Left lung (tissue), 14 donors: ENCODE measurements around the gene SUSD1. TPM values are rescaled to one million over a fixed set of nuclear protein-coding genes. Genes with fewer than 3 reads are reported as not detected.

Experiments used
- ATAC-seq: fragments of 200-7000 bp; cut with Tn5 transposase; one replicate; pipeline ENCODE4 v1.9.1; 2020; ENCODE audit warnings: moderate library complexity
- DNase-seq, 4 donors: peaks; one replicate each; pipeline ENCODE4 v3.0.0-alpha.2; 2013 to 2020
- H3K27ac ChIP-seq, 2 donors: fragments of 200-600 bp; sonication (generic) in 1 of 2; one replicate each; pipeline versions ENCODE4 v1.5.0 to v1.8.0; 2020 to 2021
- H3K27me3 ChIP-seq, 2 donors: fragments of 200-600 bp; sonication (generic) in 1 of 2; one replicate each; pipeline versions ENCODE4 v1.5.0 to v1.8.0; 2020 to 2021
- H3K36me3 ChIP-seq, 2 donors: fragments of 200-600 bp; sonication (generic) in 1 of 2; one replicate each; pipeline versions ENCODE4 v1.5.0 to v1.8.0; 2020 to 2021
- H3K4me1 ChIP-seq, 2 donors: fragments of 200-600 bp; one replicate each; pipeline ENCODE4 v1.8.0; 2021
- H3K4me3 ChIP-seq, 2 donors: fragments of 200-600 bp; sonication (generic) in 1 of 2; one replicate each; pipeline versions ENCODE4 v1.5.0 to v1.8.0; 2020 to 2021; ENCODE audit warnings: mild to moderate bottlenecking in 1 of 2
- H3K9me3 ChIP-seq, 2 donors: fragments of 200-600 bp; sonication (generic) in 1 of 2; one replicate each; pipeline versions ENCODE4 v1.5.0 to v1.8.0; 2020 to 2021
- CTCF ChIP-seq, 2 donors: fragments of 200-600 bp; sonication (generic) in 1 of 2; IDR thresholded peaks; one replicate each; pipeline versions ENCODE4 v1.5.0 to v1.8.0; 2021; ENCODE audit warnings: antibody characterized with exemption in 2 of 2
- intact Hi-C, 2 donors: fragments of 100-400 bp; cut with DNase I; formaldehyde crosslinking; loops; one replicate each; pipeline versions ENCODE4 v1.11.2 to v1.14.2; 2022
- long read RNA-seq, 12 donors: library from polyadenylated mRNA in 2 of 12; unstranded in 2 of 12; transcript quantifications; one replicate each; pipeline ENCODE4 v2.0.0 and lab custom pipeline, GENCODE V29; 2019 to 2026
- polyA plus RNA-seq, 6 donors: library from polyadenylated mRNA; unstranded; fragments of 120-200 nt; gene quantifications; one replicate each; pipeline ENCODE4 v1.2.1, GENCODE V29; 2013; ENCODE audit not compliant: insufficient read length in 6 of 6
- total RNA-seq, 2 donors: library from RNA; stranded (reverse); fragmentation: NEBNext Ultra II Directional; extraction: Animal tissue kit (Norgen Biotek cat#: 25700); gene quantifications; one replicate each; pipeline ENCODE4 v1.2.1, GENCODE V29; 2021
- donor health status: DM: no; HTN: yes; CAD: no.
- donor health status: DM: no; HTN: no; CAD: no.

The SUSD1 gene
- total RNA-seq, result 10 to 100 TPM; 31.3 to 32.9 TPM
- polyA plus RNA-seq, result 10 to 100 TPM; 26.7 to 41.8 (median 33.0) TPM
- long read RNA-seq, donor 1, partial matches to known transcripts, result 27 of 28 reads
- long read RNA-seq, donor 1, other reads (novel, unspliced or antisense), result 0 of 28 reads
- long read RNA-seq, donor 2, partial matches to known transcripts, result 10 of 13 reads
- long read RNA-seq, donor 2, other reads (novel, unspliced or antisense), result 0 of 13 reads
- long read RNA-seq, donor 3, partial matches to known transcripts, result 0 of 2 reads
- long read RNA-seq, donor 3, other reads (novel, unspliced or antisense), result 0 of 2 reads
- long read RNA-seq, donor 4, partial matches to known transcripts, result 2 of 3 reads
- long read RNA-seq, donor 4, other reads (novel, unspliced or antisense), result 1 of 3 reads
- long read RNA-seq, donor 5, partial matches to known transcripts, result 0 of 1 reads
- long read RNA-seq, donor 5, other reads (novel, unspliced or antisense), result 0 of 1 reads
- long read RNA-seq, donor 6, partial matches to known transcripts, result 0 of 2 reads
- long read RNA-seq, donor 6, other reads (novel, unspliced or antisense), result 0 of 2 reads
- long read RNA-seq, donor 7, partial matches to known transcripts, result 0 of 1 reads
- long read RNA-seq, donor 7, other reads (novel, unspliced or antisense), result 0 of 1 reads
- long read RNA-seq, donor 8, partial matches to known transcripts, result 0 of 1 reads
- long read RNA-seq, donor 8, other reads (novel, unspliced or antisense), result 0 of 1 reads
- long read RNA-seq, donor 9, result 0 reads
- long read RNA-seq, donor 10, partial matches to known transcripts, result 0 of 1 reads
- long read RNA-seq, donor 10, other reads (novel, unspliced or antisense), result 1 of 1 reads
- long read RNA-seq, donor 11, result 0 reads
- long read RNA-seq, donor 12, partial matches to known transcripts, result 0 of 1 reads
- long read RNA-seq, donor 12, other reads (novel, unspliced or antisense), result 0 of 1 reads

- Histone ChIP-seq H3K27ac (peak within 1 kb of the TSS; percentile 48 to 88), H3K27me3 (no peaks in the 10 kb centered on the region), H3K4me1 (peaks cover 0 to 59% of the 10 kb centered on the region in 2 donors), H3K9me3 (no peaks in the 10 kb centered on the region), H3K36me3 (no peaks in the 10 kb centered on the region), H3K4me3 (peak within 1 kb of the TSS; percentile 59 to 61)
- DNase-seq (peak; percentile 48 to 90 (median 62)), ATAC-seq (peak; percentile 65)
- TF ChIP-seq CTCF (IDR thresholded peaks at IDR 0.05), result no peak
- intact Hi-C loops, result no loop called here
Observed at GRCh38 chr9:112174965-112175795, at the start of gene SUSD1. Gene SUSD1 (minus strand): TSS chr9:112175297. CDS start chr9:112175235, 62 bp downstream.

GRCh38 chr9:112224401-112225289, 49.5 kb upstream of the SUSD1 start:
- ATAC-seq, result no peak
- intact Hi-C loops, result no loop called here

GRCh38 chr9:112218908-112219307, 43.8 kb upstream of the SUSD1 start:
- DNase-seq, result no peak
- H3K27me3 ChIP-seq, result no peaks in the 10 kb centered on the region
- H3K27ac ChIP-seq, result no peak overlapping the region
- TF ChIP-seq CTCF (IDR thresholded peaks at IDR 0.05), result no peak
- no peak overlapping the region for H3K4me3 ChIP-seq
- H3K9me3 ChIP-seq, result no peaks in the 10 kb centered on the region
- intact Hi-C loops, result no loop called here
- H3K36me3 ChIP-seq, result peaks cover 0 to 72% of the 10 kb centered on the region in 2 donors
- H3K4me1 ChIP-seq, result no peaks in the 10 kb centered on the region
- no peak for ATAC-seq

More at GRCh38 chr9:112224401-112225289, 49.5 kb upstream of the SUSD1 start:
- peaks cover 0 to 75% of the 10 kb centered on the region in 2 donors for H3K36me3 ChIP-seq
- no peaks in the 10 kb centered on the region for H3K27me3 ChIP-seq
- no peak for DNase-seq
- no peaks in the 10 kb centered on the region for H3K9me3 ChIP-seq
- H3K27ac ChIP-seq, result no peak overlapping the region
- H3K4me1 ChIP-seq, result no peaks in the 10 kb centered on the region
- TF ChIP-seq CTCF (IDR thresholded peaks at IDR 0.05), result no peak
- H3K4me3 ChIP-seq, result no peak overlapping the region

GRCh38 chr9:112212926-112213325, 37.8 kb upstream of the SUSD1 start:
- H3K27me3 ChIP-seq, result no peaks in the 10 kb centered on the region
- ATAC-seq (no peak), DNase-seq (no peak)
- H3K36me3 ChIP-seq, result peaks cover 0 to 79% of the 10 kb centered on the region in 2 donors
- intact Hi-C loops, result no loop called here
- TF ChIP-seq CTCF (IDR thresholded peaks at IDR 0.05), result no peak
- no peaks in the 10 kb centered on the region for H3K4me1 ChIP-seq
- H3K4me3 ChIP-seq, result no peak overlapping the region
- no peak overlapping the region for H3K27ac ChIP-seq
- peaks cover 0 to 7% of the 10 kb centered on the region in 2 donors for H3K9me3 ChIP-seq
